EH (cell line): Measurements from ENCODE around the gene IRF2BP2.

ENCODE experiments used
- DNase-seq: peaks from one replicate; pipeline ENCODE4 v3.0.0-alpha.2; 2015; ENCODE audit warnings: low read depth

Gene IRF2BP2

DNA sequence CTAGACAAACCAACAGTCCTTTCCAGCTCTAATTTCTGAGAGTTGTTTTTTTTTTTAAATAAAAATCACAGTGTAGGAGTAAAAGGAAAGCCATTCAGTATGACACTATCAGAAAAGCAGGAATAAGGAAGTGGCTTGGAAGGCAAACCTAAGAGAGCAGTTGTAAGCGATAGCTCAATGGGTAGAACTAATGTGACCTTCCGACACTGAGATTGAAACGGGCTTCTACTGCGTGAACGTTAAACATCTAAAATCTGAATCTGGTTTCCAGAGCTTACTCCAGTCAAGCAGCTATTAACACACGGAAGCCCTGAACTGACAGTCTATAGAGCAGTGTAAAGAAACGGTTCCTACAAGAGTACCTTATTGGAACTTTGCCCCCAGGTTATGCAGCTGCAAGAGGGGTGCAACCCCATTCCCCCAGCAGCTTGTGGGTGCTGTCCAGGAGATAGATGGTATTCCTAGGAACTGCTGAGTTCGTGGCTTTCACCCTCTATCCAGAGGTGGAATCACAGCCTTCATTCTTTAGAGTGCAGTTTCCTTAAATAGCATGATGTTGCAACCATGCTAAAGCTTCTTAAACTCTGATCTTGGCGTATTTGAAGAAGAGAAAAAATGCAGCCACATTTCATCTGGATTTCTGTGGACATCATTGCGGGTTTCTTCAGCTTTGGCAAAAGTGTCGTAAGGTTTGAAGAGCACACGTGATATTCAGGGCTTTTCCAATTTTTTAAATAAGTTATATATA is 3.3 kb upstream of the IRF2BP2 start:
- peak; percentile 82 for DNase-seq

DNA sequence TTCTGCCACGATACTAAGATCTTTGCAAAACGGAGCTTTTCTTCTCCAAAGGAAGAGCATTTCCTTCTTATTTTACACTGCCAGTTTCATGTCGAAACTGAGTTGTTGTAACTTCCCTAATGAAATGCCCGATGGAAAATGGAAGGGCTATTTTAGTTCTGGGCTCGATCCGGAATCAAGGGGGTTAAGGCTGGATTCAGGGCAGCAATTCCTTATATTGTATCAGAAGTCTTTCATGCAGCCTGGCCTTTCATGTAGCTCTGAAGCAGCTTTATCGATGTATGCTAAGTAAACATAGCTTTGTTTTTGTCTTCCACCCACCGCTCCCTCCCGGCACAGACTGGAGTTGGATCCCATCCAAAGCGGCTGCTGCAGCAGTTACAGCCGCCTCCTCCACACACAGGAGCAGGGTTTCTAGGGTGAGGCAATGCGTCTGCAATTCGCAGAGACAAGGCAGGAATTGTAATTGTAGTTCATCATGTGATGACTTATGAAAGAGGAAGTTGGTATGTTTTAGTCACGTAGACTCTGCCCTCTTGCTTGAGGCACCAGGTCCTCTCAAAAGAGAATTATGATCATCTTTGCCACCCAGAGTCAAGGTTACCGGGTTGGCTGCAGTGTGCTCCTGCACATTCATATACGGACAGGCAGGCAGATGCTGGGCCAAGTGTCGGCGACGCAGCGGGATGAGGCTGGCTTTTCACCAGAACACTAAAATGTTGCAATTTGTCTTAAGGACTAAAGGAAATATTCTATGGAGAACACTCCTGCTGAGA is 2.6 kb upstream of the IRF2BP2 start:
- DNase-seq = peak; percentile 98

DNA sequence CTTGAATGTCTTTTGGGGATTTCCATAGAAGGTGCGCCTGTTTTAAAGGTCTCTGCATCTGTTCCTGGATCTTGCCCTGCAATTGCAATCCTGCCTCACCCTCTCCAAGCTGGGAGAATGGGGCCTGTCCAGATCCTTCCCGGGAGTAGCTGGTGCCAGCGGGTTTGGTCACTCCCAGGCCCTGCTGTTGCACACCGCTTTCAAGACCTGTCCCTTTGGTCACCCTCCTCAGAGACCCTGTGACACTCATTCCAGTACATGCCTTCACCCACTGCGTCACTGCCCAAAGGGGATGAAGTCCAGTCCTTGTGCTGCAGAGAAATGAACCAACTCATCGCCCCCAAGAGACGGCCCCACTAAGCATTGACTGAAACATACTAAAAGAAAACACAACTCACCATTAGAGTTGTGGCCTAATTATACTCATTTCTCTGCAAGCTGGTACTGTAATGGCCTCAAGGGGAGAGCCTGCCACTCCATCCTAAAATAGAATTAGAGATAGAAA is 1.9 kb upstream of the IRF2BP2 start:
- no peak for DNase-seq

DNA sequence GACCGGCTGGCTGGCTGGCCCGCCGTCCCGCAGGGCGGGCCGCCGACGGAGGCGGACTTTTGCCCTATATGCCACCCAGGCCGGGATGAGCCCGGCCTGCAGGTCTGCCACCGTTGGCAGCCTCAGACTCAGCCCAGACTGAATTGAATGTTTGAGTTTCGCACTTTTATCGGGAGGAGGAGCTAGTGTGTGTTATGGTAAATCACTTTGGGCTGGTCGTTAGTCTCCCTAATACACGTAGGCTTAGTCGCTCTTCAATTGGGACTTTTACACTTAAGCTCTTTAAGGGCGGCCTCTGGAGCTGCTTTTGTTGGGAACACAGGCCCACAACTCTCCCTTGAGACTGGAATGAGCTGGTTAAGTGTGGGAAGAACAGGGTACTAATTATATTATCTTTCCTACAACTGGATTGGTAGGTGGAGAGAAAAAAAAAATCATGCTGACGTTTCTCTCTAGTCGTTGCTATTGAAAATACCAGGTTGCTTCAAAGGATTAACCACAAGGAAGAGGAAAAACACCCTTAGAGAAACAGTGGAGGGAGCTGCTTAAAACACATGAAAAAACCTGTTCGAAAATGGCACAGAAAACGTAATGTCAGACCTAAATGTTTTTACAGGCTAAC is 1.4 kb upstream of the IRF2BP2 start:
- DNase-seq = peak; percentile 87

DNA sequence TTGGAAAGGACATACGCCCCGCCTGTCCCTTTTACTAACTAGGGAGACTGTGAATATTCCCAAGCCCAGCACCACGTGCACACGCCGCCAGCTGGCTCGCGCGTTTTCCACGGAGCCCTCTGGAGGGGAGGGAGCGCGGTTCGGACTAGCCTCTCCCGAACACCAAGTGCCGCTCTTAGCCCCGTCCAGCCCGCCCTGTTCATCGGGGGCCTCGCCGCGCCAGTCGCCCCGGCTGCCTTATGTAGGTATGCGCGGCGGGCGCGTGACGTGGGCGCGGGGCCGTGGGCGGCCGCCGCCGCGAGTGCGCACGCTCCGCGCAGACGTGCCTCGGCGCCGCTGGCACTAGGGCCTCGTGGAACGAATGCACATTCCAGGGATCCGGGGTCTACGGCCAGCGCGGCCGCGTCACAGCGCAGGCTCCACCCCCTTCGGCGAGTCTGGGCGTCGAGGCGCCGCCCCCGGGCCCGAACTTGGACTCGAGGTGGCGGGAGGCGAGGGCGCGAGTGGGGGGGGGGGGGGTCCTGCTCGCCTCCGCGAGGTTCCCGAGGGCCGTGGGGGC is 767 bp upstream of the IRF2BP2 start:
- peak; percentile 93 for DNase-seq

DNA sequence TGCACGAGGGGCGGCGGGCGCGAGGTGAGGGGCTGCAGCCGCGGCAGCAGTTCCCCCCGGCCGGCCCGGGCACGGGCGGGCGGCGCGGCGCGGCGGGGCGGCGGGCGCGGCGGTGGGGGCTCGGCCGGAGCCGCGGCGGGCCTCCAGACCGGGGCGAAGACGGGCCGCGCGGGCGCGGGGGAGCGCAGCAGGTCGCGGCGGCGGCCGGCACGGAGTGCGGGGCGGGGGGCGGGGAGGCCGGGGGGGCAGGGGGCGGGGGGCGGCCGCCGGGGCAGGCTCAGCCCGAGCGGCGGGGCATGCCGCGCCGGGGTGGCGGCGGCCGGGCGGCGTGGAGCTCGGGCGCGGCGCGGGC is 311 bp downstream of the IRF2BP2 start:
- no peak for DNase-seq

DNA sequence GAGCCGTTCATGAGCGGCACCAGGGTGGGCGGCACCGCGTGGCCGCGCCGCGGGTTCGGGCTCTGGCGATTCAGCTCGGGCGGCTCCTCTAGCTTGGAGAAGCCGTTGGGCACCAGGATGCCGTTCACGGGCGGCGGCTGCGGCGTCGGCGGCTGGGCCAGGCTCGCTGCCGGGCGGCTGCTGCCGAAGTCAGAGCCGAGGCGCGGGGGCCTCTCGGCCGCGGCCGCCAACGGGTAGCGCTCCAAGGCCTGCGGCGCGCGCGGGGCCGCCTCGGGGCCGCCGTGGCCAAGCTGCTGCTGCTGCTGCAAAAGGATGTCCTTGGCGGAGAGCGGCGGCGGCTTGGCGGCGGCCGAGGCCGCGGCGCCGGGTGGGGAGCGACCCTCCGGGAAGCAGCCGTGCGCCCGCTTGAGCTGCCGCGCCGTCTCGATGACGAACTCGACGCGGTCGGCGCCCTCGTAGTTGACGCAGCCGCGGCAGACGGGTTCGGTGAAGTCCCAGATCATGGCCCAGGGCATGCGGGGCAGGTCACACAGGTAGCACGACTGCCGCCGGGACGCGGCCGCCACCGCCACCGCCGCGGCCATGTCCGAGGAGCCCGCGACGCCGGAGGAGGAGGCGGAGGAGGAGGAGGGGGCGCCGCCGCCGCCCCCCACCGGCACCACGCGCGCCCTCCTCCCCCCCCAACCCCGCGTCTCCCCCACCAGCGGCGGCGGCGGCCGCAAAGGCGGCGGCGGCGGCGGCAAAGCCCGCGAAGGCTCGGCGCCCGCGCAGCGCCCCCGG is 877 bp downstream of the IRF2BP2 start:
- DNase-seq = no peak

DNA sequence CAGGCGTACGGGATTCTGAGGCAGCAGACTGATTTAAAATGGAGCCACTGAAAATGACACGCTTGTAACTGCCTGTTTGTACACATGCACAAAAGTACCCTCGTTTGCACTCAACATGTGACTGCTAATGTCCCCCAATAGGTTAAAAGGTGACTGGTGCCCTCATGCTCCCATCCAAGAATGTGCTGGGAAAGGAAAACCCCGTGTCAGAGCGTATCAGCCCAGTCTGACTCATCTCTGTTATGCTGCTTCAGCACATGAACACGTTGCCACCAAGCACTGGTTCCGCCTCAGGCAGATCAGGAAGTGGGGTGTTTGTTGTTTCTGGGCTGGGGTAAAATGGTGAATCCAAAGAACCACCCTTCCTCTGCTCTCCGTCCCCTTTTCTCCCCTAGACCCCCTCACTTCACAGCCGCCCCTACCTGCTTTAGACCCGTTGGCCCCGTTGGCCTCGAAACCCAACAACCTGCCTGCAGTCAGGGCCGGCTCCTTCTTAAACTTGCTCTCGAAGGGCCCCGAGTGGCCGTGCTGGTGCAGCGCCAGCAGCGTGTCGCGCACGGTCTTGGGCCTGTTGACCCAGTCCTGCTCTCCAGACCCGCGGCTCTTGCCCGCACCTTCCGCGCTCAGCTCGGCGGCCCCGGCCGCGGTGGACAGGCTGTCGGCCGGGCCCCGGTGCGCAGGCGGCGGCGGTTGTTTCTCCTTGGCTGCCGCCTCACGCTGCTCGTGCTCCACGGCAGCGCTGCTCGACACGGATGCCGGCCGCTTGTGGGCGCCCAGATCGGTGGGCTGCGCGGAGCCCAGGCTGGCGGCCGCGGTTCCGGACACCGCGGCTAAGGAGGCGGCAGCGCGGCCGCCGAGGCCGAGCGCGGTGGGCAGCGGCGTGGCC is 1.7 kb downstream of the IRF2BP2 start:
- DNase-seq = peak; percentile 95

DNA sequence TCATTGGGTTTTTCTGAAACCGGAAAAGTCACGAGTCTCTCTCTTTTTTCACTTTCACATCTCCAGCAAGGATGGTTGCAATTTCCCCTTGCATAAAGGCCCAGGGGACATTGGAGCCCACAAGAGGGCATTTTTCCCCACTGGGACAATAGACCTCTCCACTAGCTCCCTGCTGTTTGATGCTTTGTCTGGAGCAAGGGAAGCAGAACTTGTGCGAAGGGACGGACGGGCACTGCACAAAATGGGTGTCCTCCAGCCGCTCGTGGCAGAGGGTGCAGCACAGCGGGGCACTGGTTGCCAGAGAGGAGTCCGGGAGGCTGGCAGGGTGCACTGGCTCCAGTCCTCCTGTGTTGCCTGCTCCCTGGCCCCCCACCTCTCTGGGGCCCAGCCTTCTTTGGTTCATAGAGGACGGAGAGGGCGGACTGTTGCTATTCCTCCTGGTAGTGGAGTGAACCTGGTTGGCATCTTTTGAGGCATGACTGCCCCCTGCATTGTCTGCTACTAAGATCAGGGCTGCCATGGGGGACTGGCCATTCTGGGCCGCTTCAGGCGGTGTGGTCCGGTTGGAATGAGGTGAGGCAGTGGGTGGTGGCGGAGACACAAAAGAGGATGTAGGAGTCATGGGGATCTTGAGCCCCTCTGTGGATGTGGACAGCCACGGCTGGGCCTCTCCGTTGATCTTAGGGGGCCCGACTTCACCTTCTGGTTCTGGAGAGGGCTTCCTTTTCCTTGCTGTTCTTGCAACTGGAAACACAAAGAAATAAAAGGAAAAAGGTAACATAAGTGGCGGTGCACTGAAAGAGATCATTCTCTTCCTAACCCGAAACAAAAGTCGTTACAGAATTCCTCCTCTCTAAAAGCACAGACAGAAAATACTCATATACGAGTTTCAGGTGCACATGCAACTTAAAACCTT is 2.6 kb downstream of the IRF2BP2 start:
- DNase-seq = peak; percentile 72

DNA sequence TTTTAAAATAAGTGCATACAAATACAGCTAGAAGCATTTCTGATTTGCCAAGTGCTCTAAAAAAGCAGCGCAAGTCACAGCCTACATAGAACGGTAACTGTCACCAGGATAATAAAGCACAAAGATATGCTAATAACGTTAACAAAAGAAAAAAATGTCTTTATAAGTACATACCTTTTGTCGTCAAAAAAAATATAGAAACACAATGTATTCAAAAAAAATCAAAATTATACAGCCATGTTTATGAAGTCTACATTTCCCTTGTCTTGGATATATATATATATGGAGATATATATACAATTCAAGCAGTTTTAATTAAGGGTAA is 3.2 kb downstream of the IRF2BP2 start:
- DNase-seq = no peak

DNA sequence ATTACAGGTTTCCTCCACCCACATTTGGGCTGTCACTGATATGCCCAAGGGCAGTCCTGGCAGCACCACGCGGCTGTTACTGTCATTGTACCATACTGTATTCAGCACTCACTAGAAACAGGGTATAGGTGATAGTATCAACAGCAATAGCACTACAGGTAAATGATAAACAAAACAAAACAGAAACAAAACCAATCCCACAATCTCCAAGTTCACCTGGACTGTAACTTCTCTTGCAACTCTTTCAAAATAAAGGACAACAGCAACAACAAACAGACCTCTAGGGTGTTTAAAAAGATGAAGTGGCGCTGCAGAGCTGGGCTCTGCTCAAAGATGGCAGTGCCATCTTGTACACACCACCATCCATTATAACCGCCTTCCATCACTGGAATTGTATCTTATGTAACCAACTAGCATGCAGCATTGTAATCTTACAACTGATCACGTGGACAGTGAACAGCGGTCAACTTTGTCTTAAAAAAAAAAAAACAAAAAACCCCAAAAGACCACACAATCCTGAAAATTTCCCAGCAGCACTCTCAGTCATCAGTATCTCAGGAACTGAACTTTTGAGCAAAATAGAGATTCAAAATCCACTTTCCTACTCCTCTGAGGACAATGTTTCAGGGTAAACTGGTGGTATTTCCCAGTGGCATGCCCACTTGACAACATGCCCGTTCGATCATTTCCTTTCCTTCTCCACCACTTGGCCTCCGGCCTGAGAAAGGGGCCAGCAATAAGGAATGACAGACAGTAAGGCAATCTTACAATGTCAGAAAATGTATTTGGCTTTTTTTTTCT is 3.8 kb downstream of the IRF2BP2 start:
- DNase-seq = peak; percentile 56

DNA sequence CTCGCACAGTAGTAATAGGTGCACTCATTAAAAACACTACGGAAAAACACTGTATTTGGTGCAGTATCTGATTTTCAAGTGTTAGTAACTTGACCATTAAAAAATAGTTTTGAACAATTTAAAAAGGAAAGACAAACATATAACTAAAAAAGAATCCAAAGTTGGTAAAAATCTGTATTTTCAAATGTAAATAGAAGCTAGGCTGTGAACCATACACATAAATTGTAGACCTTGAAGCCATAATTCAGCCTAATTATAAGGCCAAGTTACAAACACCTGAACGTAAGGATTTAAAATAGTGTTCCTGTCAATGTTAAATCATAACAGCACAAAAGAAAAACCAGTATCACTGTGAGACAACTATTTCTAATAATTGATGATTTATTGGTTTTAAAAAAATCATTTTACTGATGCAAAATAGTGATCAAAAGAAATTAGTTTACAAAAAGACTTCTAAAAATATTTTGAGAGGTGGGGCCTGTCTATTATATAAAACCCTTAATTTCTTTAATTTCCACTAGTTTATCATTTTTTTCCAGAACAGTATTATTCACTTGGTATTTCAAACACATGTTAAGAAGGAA is 4.5 kb downstream of the IRF2BP2 start:
- DNase-seq = no peak

DNA sequence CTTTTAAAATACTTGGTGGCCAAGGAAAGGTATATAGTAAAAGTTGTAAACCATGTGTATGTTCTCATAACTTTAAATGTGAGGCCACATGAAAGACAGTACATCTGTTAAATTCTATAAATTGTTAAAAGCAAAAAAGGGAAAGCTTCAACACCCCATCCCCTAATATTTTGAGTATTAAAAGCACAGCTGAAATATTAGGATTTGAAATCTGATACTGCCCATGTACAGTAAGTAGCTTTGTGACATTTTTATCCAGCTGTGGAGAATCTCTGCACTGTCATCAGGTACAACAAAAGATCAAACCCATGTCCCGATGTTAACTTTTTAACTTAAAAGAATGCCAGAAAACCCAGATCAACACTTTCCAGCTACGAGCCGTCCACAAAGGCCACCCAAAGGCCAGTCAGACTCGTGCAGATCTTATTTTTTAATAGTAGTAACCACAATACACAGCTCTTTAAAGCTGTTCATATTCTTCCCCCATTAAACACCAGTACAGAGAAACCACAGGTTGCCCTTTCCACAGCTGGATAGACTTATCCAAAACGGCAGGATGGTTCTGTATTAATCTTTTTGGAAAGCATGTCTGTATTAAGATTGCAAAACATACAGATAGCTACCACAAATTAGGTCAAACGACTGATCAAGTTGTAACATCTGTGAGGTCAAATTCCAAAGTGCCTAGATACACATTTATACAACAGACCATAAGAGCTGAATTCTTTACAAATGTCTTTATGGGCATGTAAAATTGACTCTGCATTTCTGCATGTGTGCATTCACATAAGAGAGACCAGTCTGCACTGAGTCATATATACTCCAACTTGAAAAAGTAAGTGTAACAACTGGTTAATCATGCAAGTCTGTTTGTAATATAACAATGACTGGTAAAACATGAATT is 5.2 kb downstream of the IRF2BP2 start:
- DNase-seq = peak; percentile 65

DNA sequence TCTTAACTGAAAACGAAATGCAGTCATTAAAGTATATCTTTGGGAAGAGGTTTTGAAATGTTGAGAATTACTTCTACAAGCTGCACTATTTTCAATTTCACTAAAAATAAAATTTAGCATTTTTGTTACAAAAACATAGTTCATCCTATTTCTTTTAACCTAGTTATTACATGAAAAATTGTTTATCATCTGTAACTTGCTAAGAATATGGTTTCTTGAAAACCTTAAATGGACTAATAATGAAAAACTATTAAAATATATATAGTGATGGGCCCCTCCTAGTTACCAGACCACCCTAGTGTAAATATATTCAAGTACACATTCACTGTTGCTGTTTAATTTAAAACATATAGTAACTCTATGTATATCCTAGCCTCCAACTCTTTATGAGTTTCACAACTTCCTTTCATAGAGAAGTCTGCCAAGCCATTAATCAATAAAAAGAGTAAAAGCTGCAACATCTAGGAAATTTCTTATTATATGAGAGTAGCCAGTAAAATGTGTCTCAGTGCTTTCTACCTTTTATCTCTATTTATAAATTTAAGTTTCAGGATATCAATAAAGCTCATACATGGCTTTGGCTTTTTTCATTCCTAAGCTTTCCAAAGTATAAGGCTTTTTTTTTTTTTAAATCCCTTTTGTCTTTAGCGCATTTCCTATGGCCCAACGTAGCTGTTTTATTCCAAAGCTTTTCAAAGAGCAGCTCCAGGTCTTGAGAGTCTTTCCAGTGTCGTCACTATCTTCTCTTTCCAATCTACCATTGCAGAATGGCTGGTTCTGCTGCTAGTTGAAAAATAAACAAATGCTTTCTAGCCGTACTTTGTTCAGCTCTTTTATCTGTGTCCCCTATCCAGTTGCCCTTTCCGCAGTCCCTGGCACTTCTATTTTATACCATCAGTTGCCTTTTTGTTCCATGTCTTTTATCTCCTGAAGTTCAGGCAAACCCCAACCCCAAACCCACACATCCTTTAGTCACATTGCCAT is 6.5 kb downstream of the IRF2BP2 start:
- peak; percentile 66 for DNase-seq

DNA sequence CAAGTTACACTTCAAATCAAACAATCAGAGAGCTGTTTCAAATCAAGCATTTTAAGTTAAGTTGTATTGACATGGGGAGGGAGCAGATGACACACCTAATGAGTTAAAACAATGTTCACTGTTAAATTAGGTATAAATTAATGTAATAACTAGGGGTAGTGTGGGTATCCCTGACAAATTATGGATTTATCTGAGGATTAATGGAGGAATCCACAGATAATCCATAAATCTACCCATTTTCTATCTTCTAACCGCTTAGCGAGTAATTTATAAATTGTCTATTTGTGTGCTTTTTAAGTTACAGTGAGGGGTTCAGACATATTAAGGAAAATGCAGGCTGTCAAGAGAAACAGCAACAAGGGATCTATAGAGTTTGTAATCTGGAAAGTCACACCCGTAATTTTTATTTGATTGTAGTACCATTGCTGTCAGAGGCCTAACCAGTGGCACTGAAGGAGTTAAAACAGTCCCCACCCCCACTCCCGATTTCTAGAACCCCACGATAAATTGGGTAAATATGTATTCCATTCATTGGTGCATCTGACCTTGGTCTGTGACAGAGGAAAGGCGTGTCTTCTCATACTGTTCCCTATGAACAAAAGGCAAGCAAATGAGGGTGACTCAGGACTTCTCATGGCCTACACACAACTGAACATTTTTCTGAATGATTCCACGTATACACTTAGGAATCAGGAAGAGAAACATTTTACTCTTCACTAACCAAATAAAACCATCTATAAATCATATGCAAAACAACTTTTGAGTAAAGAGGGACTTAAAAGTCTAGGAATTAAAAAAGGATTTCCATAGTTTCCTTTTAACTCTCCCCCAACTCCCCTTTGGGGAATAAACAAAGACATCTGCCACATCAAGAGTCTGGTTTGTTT is 7.4 kb downstream of the IRF2BP2 start:
- DNase-seq = peak; percentile 97
